ENCODE results near the gene BMI1. TPM values are rescaled to one million over a fixed set of nuclear protein-coding genes. Genes with fewer than 3 reads are reported as not detected.

BMI1 gene
- total and polyA plus RNA-seq, 2 of the 4 experiments (the other 2 are of a cell fraction): 19.7 to 25.8 TPM

DNA sequence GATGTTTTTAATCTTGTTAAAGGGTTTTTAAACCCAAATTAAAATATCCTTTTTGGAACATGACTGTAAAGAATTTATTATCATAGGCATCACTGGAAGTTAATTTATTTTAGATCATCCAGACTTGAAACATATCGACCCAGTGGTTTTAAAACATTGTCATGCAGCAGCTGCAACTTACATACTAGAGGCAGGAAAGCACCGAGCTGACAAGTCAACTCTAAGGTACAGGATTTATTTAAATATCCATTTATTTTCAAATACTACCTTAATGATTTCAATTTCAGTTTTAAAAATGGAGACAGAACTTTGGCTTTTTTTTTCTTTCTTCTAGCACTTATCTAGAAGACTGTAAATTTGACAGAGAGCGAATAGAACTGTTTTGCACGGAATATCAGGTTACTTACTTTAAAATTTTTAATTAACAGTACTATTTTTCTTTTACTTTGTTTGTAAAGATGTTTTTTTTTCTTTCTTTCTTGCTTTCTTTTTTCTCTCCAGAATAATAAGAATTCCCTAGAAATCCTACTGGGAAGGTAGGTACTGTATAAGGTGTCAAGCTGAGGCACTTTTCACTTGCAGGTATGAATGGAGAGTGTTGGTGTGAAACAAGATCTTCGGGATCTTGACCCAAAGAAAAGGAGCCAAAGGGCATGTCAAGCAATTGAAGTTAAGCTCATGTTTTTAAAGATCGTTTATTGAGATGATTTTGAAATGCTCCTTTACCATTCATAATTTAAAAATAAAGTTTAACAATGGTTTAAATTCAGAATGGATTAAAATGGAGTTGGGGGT, 2.9 kb upstream of the BMI1 start:
- H3K9me3 ChIP-seq (ENCODE audit: control insufficient read depth, insufficient read depth, low read length): 0 out of 2 replicates have a peak, but pooled peaks cover 3% of the 10 kb centered on the region
- no peak overlapping the region for H3K9ac ChIP-seq (ENCODE audit: low read depth, low read length)
- peaks cover 9% of the 10 kb centered on the region; the same call in 1 of the 2 replicates for H4K20me1 ChIP-seq (ENCODE audit: insufficient read depth, low read length)
- DNase-seq: no peak
- dilution Hi-C loops (cut with HindIII; ENCODE audit: low sequenced_read_pairs, unreplicated experiment): no loop called here
- H3K18ac ChIP-seq (ENCODE audit: low read depth, low read length): no peak overlapping the region
- no peak overlapping the region for H2BK5ac ChIP-seq (ENCODE audit: low read depth, low read length, poor library complexity, severe bottlenecking)
- H3K27ac ChIP-seq (ENCODE audit: insufficient read depth, low read length): no peak overlapping the region
- no peak for TF ChIP-seq CEBPB (IDR thresholded peaks at IDR 0.05; ENCODE audit: low read depth, low read length)
- no peak for TF ChIP-seq CTCF (conservative IDR thresholded peaks at IDR 0.05; ENCODE audit: low read depth, low read length)
- no peak for TF ChIP-seq MAFK (IDR thresholded peaks at IDR 0.05; ENCODE audit: low read depth, low read length)
- TF ChIP-seq MAZ (IDR thresholded peaks at IDR 0.05; ENCODE audit: borderline replicate concordance, low read depth, low read length): no peak
- TF ChIP-seq CHD1 (IDR thresholded peaks at IDR 0.05; ENCODE audit: low read depth, low read length): no peak
- TF ChIP-seq, protein P1, sequence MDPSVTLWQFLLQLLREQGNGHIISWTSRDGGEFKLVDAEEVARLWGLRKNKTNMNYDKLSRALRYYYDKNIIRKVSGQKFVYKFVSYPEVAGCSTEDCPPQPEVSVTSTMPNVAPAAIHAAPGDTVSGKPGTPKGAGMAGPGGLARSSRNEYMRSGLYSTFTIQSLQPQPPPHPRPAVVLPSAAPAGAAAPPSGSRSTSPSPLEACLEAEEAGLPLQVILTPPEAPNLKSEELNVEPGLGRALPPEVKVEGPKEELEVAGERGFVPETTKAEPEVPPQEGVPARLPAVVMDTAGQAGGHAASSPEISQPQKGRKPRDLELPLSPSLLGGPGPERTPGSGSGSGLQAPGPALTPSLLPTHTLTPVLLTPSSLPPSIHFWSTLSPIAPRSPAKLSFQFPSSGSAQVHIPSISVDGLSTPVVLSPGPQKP (IDR thresholded peaks at IDR 0.05; ENCODE audit: borderline replicate concordance, low read depth, low read length): no peak
- no peak for TF ChIP-seq FOS (IDR thresholded peaks at IDR 0.05; ENCODE audit: low read depth, low read length)
- TF ChIP-seq BHLHE40 (IDR thresholded peaks at IDR 0.05; ENCODE audit: low read depth, low read length): no peak
- no peak for TF ChIP-seq RCOR1 (IDR thresholded peaks at IDR 0.05; ENCODE audit: insufficient replicate concordance, low read length)
- H2AK5ac ChIP-seq (ENCODE audit: low read depth, low read length): no peak overlapping the region
- no peak overlapping the region for H2BK20ac ChIP-seq (ENCODE audit: low read depth, low read length)
- H3K23ac ChIP-seq (ENCODE audit: low read depth, low read length): peak overlapping the region; percentile 59; the same call in 1 of the 2 replicates
- H3K14ac ChIP-seq (replicated peaks; ENCODE audit: low read depth, low read length): no peak overlapping the region
- intact Hi-C loops (cut with micrococcal nuclease): loop anchor here (2.0 to 5.0 kb wide), 3 partner anchors 315 to 821 kb away; partner anchors contain the start of genes DNAJC1 and PIP4K2A
- no peak overlapping the region for H4K91ac ChIP-seq (ENCODE audit: insufficient read depth, low read depth, low read length)
- H3K79me1 ChIP-seq (ENCODE audit: low read depth in 1 of 2, low read length in 2 of 2): peaks cover 5 to 17% of the 10 kb centered on the region in 2 experiments
- no peak overlapping the region for H3K4ac ChIP-seq (ENCODE audit: low read depth, low read length)
- H2BK120ac ChIP-seq (ENCODE audit: low read depth, low read length): no peak overlapping the region
- H3K4me2 ChIP-seq (ENCODE audit: low read depth, low read length): no peak overlapping the region
- H4K5ac ChIP-seq (ENCODE audit: low read depth, low read length): no peak overlapping the region
- no peaks in the 10 kb centered on the region for H3K36me3 ChIP-seq (ENCODE audit: control insufficient read depth, insufficient read depth, low read length)
- no peak overlapping the region for H2AFZ ChIP-seq (replicated peaks; ENCODE audit: low read length, poor library complexity)
- ATAC-seq (ENCODE audit: low read depth): no peak
- CTCF ChIA-PET: no interaction called here
- no peak overlapping the region for H4K8ac ChIP-seq (ENCODE audit: low read depth in 2 of 2, low read length in 2 of 2)
- H3K56ac ChIP-seq (ENCODE audit: extremely low read depth, insufficient read depth, low read length): no peak overlapping the region
- H3K27me3 ChIP-seq (ENCODE audit: control insufficient read depth, insufficient read depth, low read length): peaks cover 13% of the 10 kb centered on the region
- in situ Hi-C loops (cut with MboI; ENCODE audit: low sequenced_read_pairs): loop anchor here (10.0 to 25.0 kb wide), 3 partner anchors 313 to 806 kb away; partner anchors contain the start of gene DNAJC1
- H3K9me1 ChIP-seq (ENCODE audit: insufficient read depth, low read length): no peaks in the 10 kb centered on the region; the same call in 1 of the 2 replicates
- WGBS, 2 experiments (ENCODE audit: extremely low coverage in 2 of 2, insufficient read length in 1 of 2): 100% methylated on average over 1 of the region's 6 CpGs; no CpG with 5 or more reads in 1 of the 2 experiments
- no peak overlapping the region for H3K4me3 ChIP-seq (ENCODE audit: insufficient read depth, low read depth, low read length)
- no TSS peak for BruUV-seq (replicated peaks)
- no peaks in the 10 kb centered on the region for H3K4me1 ChIP-seq (ENCODE audit: control insufficient read depth, insufficient read depth, low read length)
- H2AK9ac ChIP-seq (replicated peaks; ENCODE audit: low read depth, low read length, poor library complexity): no peak overlapping the region
- POLR2A ChIA-PET (ENCODE audit: unreplicated experiment): no interaction called here
- H2BK15ac ChIP-seq (ENCODE audit: low read depth, low read length): no peak overlapping the region
